ENCODE measurements around the gene PRRT3. TPM values are rescaled to one million over a fixed set of nuclear protein-coding genes. Genes with fewer than 3 reads are reported as not detected.

Gene PRRT3
- total and polyA plus RNA-seq, 2 of the 8 experiments (the other 6 are each of a cell fraction or from before 2014, with no cell fraction given): 9.0 to 9.2 TPM

- no peak for TF ChIP-seq POU5F1 (IDR thresholded peaks at IDR 0.05; ENCODE audit: low read depth, low read length)
- TF ChIP-seq EP300 (IDR thresholded peaks at IDR 0.05; ENCODE audit: borderline replicate concordance in 1 of 2, low read depth in 2 of 2, low read length in 2 of 2): no peak
- no peak for TF ChIP-seq NRF1 (IDR thresholded peaks at IDR 0.05; ENCODE audit: low read depth, low read length)
- no peak for TF ChIP-seq TBP (IDR thresholded peaks at IDR 0.05; ENCODE audit: low read depth, low read length)
- TF ChIP-seq BACH1 (IDR thresholded peaks at IDR 0.05; ENCODE audit: low read length): no peak
- peak; percentile 98 for TF ChIP-seq KDM4A (IDR thresholded peaks at IDR 0.05; ENCODE audit: low read depth, low read length, severe bottlenecking)
- no peak for TF ChIP-seq RNF2 (IDR thresholded peaks at IDR 0.05; ENCODE audit: borderline replicate concordance, low read depth, low read length, missing control alignments, poor library complexity, severe bottlenecking)
- no peak for TF ChIP-seq NANOG (IDR thresholded peaks at IDR 0.05; ENCODE audit: insufficient read depth, low read depth, low read length, poor library complexity, severe bottlenecking)
- peak; percentile 17; the same call in 1 of the 2 replicates for TF ChIP-seq CREB1 (IDR thresholded peaks at IDR 0.05)
- no peak for TF ChIP-seq KDM5A (IDR thresholded peaks at IDR 0.05; ENCODE audit: low read length)
- no peak for TF ChIP-seq EZH2 (IDR thresholded peaks at IDR 0.05; ENCODE audit: low read depth, low read length, severe bottlenecking)
- no peak; the same call in 1 of the 2 replicates for TF ChIP-seq E2F6 (IDR thresholded peaks at IDR 0.05)
- TF ChIP-seq BRCA1 (IDR thresholded peaks at IDR 0.05; ENCODE audit: low read depth, low read length): no peak
- TF ChIP-seq SRF (IDR thresholded peaks at IDR 0.05; ENCODE audit: low read depth, low read length): peak; percentile 84
- no peak for TF ChIP-seq RAD21 (IDR thresholded peaks at IDR 0.05 in 1 of 2, conservative IDR thresholded peaks at IDR 0.05 in 1 of 2; ENCODE audit: low read depth in 2 of 2, low read length in 2 of 2)
These were observed at the start of gene PRRT3 (continued) for GRCh38 chr3:9951962-9952805.

Measured in H1 (cell line).